Measurements from ENCODE around the gene IL1F10. TPM values are rescaled to one million over a fixed set of nuclear protein-coding genes. Genes with fewer than 3 reads are reported as not detected.

Gene IL1F10
- total RNA-seq, 1 experiment from 2014 or later, result not detected

- DNase-seq (ENCODE audit: low spot score), result no peak
- intact Hi-C loops (cut with micrococcal nuclease; ENCODE audit: unreplicated experiment), result no loop called here
- Histone ChIP-seq H3K9me3 (ENCODE audit: low read depth, low read length, poor library complexity, severe bottlenecking) (no peaks in the 10 kb centered on the region), H3K27me3 (replicated peaks; ENCODE audit: insufficient read depth, low read depth, low read length, poor library complexity) (peaks cover under 1% of the 10 kb centered on the region), H3K4me1 (ENCODE audit: insufficient read depth, low read length, poor library complexity, severe bottlenecking) (no peaks in the 10 kb centered on the region), H3K27ac (ENCODE audit: low read depth, low read length, poor library complexity, severe bottlenecking) (no peak overlapping the region), H3K4me3 (ENCODE audit: low read depth, low read length, poor library complexity, severe bottlenecking) (no peak overlapping the region), H3K36me3 (ENCODE audit: insufficient read depth, low read length, poor library complexity, severe bottlenecking) (no peaks in the 10 kb centered on the region)
- CTCF ChIA-PET, result no interaction called here
- POLR2A ChIA-PET (ENCODE audit: low non-redundant PET), result no interaction called here
- BruUV-seq (replicated peaks), result no TSS peak
- TF ChIP-seq EZH2 (IDR thresholded peaks at IDR 0.05; ENCODE audit: borderline replicate concordance, low read depth, low read length, poor library complexity, severe bottlenecking), result no peak
- TF ChIP-seq, protein P1, sequence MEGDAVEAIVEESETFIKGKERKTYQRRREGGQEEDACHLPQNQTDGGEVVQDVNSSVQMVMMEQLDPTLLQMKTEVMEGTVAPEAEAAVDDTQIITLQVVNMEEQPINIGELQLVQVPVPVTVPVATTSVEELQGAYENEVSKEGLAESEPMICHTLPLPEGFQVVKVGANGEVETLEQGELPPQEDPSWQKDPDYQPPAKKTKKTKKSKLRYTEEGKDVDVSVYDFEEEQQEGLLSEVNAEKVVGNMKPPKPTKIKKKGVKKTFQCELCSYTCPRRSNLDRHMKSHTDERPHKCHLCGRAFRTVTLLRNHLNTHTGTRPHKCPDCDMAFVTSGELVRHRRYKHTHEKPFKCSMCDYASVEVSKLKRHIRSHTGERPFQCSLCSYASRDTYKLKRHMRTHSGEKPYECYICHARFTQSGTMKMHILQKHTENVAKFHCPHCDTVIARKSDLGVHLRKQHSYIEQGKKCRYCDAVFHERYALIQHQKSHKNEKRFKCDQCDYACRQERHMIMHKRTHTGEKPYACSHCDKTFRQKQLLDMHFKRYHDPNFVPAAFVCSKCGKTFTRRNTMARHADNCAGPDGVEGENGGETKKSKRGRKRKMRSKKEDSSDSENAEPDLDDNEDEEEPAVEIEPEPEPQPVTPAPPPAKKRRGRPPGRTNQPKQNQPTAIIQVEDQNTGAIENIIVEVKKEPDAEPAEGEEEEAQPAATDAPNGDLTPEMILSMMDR (conservative IDR thresholded peaks at IDR 0.05; ENCODE audit: low read depth, low read length), result no peak
Measured at GRCh38 chr2:113068706-113069485, 1.1 kb downstream of the IL1F10 start.

GRCh38 chr2:113069676-113070605 lies 2.2 kb downstream of the IL1F10 start:
- Histone ChIP-seq H3K4me1 (ENCODE audit: insufficient read depth, low read length, poor library complexity, severe bottlenecking) (no peaks in the 10 kb centered on the region), H3K9me3 (ENCODE audit: low read depth, low read length, poor library complexity, severe bottlenecking) (no peaks in the 10 kb centered on the region), H3K27ac (ENCODE audit: low read depth, low read length, poor library complexity, severe bottlenecking) (no peak overlapping the region), H3K4me3 (ENCODE audit: low read depth, low read length, poor library complexity, severe bottlenecking) (no peak overlapping the region), H3K36me3 (ENCODE audit: insufficient read depth, low read length, poor library complexity, severe bottlenecking) (no peaks in the 10 kb centered on the region), H3K27me3 (replicated peaks; ENCODE audit: insufficient read depth, low read depth, low read length, poor library complexity) (no peaks in the 10 kb centered on the region)
- BruUV-seq (replicated peaks), result no TSS peak
- CTCF ChIA-PET, result no interaction called here
- no peak for DNase-seq (ENCODE audit: low spot score)
- intact Hi-C loops (cut with micrococcal nuclease; ENCODE audit: unreplicated experiment), result no loop called here
- TF ChIP-seq, protein P1 (conservative IDR thresholded peaks at IDR 0.05; ENCODE audit: low read depth, low read length), result no peak
- TF ChIP-seq EZH2 (IDR thresholded peaks at IDR 0.05; ENCODE audit: borderline replicate concordance, low read depth, low read length, poor library complexity, severe bottlenecking), result no peak
- POLR2A ChIA-PET (ENCODE audit: low non-redundant PET), result interaction anchor here (0.6 kb wide), 1 partner anchor 53 kb away, joined by 3 read pairs; no protein-coding TSS in a partner anchor

DNA sequence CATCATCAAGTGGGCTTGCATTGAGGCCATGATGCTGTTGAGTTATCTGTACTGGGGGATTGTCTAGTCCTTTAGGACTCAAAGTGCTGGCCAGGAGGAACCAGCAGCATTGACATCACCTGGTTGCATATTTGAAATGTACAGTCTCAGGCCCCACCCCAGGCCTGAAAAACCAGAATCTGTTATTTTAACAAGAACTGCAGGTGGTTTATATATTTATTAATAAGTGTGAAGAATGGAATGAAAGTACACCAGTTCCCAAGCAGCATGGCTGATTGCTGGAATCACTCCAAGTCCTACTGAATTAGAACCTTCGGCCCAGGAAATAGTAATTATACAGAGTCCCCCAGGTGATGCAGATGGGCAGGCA lies 2.8 kb downstream of the IL1F10 start:
- no peak for DNase-seq (ENCODE audit: low spot score)
- ChIA-PET POLR2A (ENCODE audit: low non-redundant PET) (interaction anchor here (0.6 kb wide), 1 partner anchor 53 kb away, joined by 3 read pairs; no protein-coding TSS in a partner anchor), CTCF (no interaction called here)
- Histone ChIP-seq H3K4me3 (ENCODE audit: low read depth, low read length, poor library complexity, severe bottlenecking) (no peak overlapping the region), H3K36me3 (ENCODE audit: insufficient read depth, low read length, poor library complexity, severe bottlenecking) (no peaks in the 10 kb centered on the region), H3K27me3 (replicated peaks; ENCODE audit: insufficient read depth, low read depth, low read length, poor library complexity) (no peaks in the 10 kb centered on the region), H3K27ac (ENCODE audit: low read depth, low read length, poor library complexity, severe bottlenecking) (no peak overlapping the region), H3K9me3 (ENCODE audit: low read depth, low read length, poor library complexity, severe bottlenecking) (no peaks in the 10 kb centered on the region), H3K4me1 (ENCODE audit: insufficient read depth, low read length, poor library complexity, severe bottlenecking) (no peaks in the 10 kb centered on the region)
- TF ChIP-seq, protein P1 (conservative IDR thresholded peaks at IDR 0.05; ENCODE audit: low read depth, low read length), result no peak
- no peak for TF ChIP-seq EZH2 (IDR thresholded peaks at IDR 0.05; ENCODE audit: borderline replicate concordance, low read depth, low read length, poor library complexity, severe bottlenecking)
- no TSS peak for BruUV-seq (replicated peaks)
- intact Hi-C loops (cut with micrococcal nuclease; ENCODE audit: unreplicated experiment), result no loop called here

All from A673 (cell line).